ENCODE data around the gene MALRD1.

DNA sequence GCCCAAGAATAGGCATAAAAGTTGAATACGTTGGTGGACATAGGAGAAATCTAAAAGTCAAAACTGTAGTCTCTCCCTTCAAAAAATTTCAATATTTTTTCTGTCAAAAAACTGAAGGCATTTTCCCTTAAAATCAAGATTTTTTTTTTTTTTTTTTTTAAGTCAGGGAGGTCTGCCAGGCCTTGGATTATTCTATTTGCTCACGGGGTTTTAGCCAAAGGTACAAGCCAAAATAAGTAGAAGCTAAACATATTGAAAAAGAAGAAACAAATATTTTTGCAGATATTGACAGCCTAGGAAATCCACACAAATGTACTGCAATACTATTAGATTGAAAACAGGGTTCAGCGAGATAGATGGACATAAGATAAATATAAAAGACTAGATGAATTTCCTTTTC, 577.6 kb downstream of the MALRD1 start:
- TF ChIP-seq, protein P1, sequence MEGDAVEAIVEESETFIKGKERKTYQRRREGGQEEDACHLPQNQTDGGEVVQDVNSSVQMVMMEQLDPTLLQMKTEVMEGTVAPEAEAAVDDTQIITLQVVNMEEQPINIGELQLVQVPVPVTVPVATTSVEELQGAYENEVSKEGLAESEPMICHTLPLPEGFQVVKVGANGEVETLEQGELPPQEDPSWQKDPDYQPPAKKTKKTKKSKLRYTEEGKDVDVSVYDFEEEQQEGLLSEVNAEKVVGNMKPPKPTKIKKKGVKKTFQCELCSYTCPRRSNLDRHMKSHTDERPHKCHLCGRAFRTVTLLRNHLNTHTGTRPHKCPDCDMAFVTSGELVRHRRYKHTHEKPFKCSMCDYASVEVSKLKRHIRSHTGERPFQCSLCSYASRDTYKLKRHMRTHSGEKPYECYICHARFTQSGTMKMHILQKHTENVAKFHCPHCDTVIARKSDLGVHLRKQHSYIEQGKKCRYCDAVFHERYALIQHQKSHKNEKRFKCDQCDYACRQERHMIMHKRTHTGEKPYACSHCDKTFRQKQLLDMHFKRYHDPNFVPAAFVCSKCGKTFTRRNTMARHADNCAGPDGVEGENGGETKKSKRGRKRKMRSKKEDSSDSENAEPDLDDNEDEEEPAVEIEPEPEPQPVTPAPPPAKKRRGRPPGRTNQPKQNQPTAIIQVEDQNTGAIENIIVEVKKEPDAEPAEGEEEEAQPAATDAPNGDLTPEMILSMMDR (IDR thresholded peaks at IDR 0.05) = no peak
- TF ChIP-seq POLR2A (IDR thresholded peaks at IDR 0.05) (no peak), POLR2AphosphoS5 (IDR thresholded peaks at IDR 0.05) (no peak), EP300 (IDR thresholded peaks at IDR 0.05; ENCODE audit: low read depth) (no peak)
